GM12892 (cell line): Measurements from ENCODE around the gene RIC8A.

Experiments used
- POLR2A ChIP-seq: IDR thresholded peaks from 2 replicates; pipeline ENCODE4 v1.6.1; 2011; ENCODE audit warnings: low read depth, low read length, control low read depth
- POLR2AphosphoS5 ChIP-seq: IDR thresholded peaks from 2 replicates; pipeline ENCODE4 v1.6.1; 2011; ENCODE audit warnings: low read depth, low read length, control low read depth

GRCh38 chr11:202490-202889 lies 5.0 kb upstream of the RIC8A start:
- TF ChIP-seq POLR2AphosphoS5 (no peak), POLR2A (no peak)
